Measurements from ENCODE around the gene SERPINF2.
"Not testable (repeated sequence)": the region's sequence is repeated elsewhere in the genome, so short reads cannot be mapped to it uniquely, and the experiment has no call there.

Gene SERPINF2

GRCh38 chr17:1742371-1743087 is at the start of gene SERPINF2:
TSS of gene SERPINF2 (plus strand) at chr17:1742871. CDS start at chr17:1744996, 2,125 bp downstream.
- DNase-seq (ENCODE audit: low read depth in 2 of 2): no peak

- DNase-seq (ENCODE audit: low read depth in 2 of 2): no peak
Observed at GRCh38 chr17:1693339-1693738, 49.3 kb upstream of the SERPINF2 start.

- DNase-seq (ENCODE audit: low read depth in 2 of 2): no peak
Observed at GRCh38 chr17:1695365-1695764, 47.3 kb upstream of the SERPINF2 start.

GRCh38 chr17:1697681-1698080 is 45.0 kb upstream of the SERPINF2 start:
- no peak for DNase-seq (ENCODE audit: low read depth in 2 of 2)

- not testable (repeated sequence) for DNase-seq (ENCODE audit: low read depth in 2 of 2)
Observed at GRCh38 chr17:1699891-1700290, 42.8 kb upstream of the SERPINF2 start.

- no peak for DNase-seq (ENCODE audit: low read depth in 2 of 2)
Observed at GRCh38 chr17:1703063-1703462, 39.6 kb upstream of the SERPINF2 start.

GRCh38 chr17:1705004-1705403 is 37.7 kb upstream of the SERPINF2 start:
- no peak for DNase-seq (ENCODE audit: low read depth in 2 of 2)

GRCh38 chr17:1707107-1707506 is 35.6 kb upstream of the SERPINF2 start:
- DNase-seq (ENCODE audit: low read depth in 2 of 2): no peak

GRCh38 chr17:1708791-1709346 is 33.8 kb upstream of the SERPINF2 start:
- not testable (repeated sequence) for DNase-seq (ENCODE audit: low read depth in 2 of 2)

GRCh38 chr17:1709403-1709951 is 33.2 kb upstream of the SERPINF2 start:
- no peak for DNase-seq (ENCODE audit: low read depth in 2 of 2)

GRCh38 chr17:1709971-1710806 is 32.5 kb upstream of the SERPINF2 start, which contains the start of gene TLCD2:
TSS of gene TLCD2 (minus strand) at chr17:1710377. CDS start at chr17:1710242, 135 bp downstream.
- no peak for DNase-seq (ENCODE audit: low read depth in 2 of 2)

GRCh38 chr17:1710807-1711553 is 31.7 kb upstream of the SERPINF2 start:
- DNase-seq (ENCODE audit: low read depth in 2 of 2): no peak

- DNase-seq (ENCODE audit: low read depth in 2 of 2): no peak
Observed at GRCh38 chr17:1711804-1712203, 30.9 kb upstream of the SERPINF2 start.

GRCh38 chr17:1712271-1712670 is 30.4 kb upstream of the SERPINF2 start:
- DNase-seq (ENCODE audit: low read depth in 2 of 2): no peak

- no peak for DNase-seq (ENCODE audit: low read depth in 2 of 2)
Observed at GRCh38 chr17:1713160-1713877, 29.4 kb upstream of the SERPINF2 start.

- DNase-seq (ENCODE audit: low read depth in 2 of 2): no peak
Observed at GRCh38 chr17:1713878-1714426, 28.7 kb upstream of the SERPINF2 start.

GRCh38 chr17:1714427-1714979 is 28.2 kb upstream of the SERPINF2 start:
- no peak for DNase-seq (ENCODE audit: low read depth in 2 of 2)

GRCh38 chr17:1714980-1715802 is 27.5 kb upstream of the SERPINF2 start:
- DNase-seq (ENCODE audit: low read depth in 2 of 2): no peak

- DNase-seq (ENCODE audit: low read depth in 2 of 2): no peak
Observed at GRCh38 chr17:1715803-1716075, 26.9 kb upstream of the SERPINF2 start.
